Trophoblast cell (in vitro differentiated cells and primary cell): ENCODE measurements around the gene HFM1.

ENCODE experiments used
- DNase-seq, 2 donors: peaks; one replicate each; pipeline ENCODE4 v3.0.0-alpha.2; 2016
- H2AFZ ChIP-seq: 2 replicates; pipeline ENCODE4 v1.6.1; 2013; ENCODE audit warnings: low read length, moderate library complexity, mild to moderate bottlenecking; ENCODE audit not compliant: insufficient read depth, poor library complexity
- H2AK5ac ChIP-seq: 2 replicates; pipeline ENCODE4 v1.6.1; 2013; ENCODE audit warnings: mild to moderate bottlenecking, low read length
- H2BK120ac ChIP-seq: 2 replicates; pipeline ENCODE4 v1.6.1; 2013; ENCODE audit warnings: low read length, mild to moderate bottlenecking, moderate library complexity; ENCODE audit not compliant: insufficient read depth, poor library complexity
- H2BK12ac ChIP-seq: 2 replicates; pipeline ENCODE4 v1.6.1; 2013; ENCODE audit warnings: mild to moderate bottlenecking, low read length, moderate library complexity
- H2BK5ac ChIP-seq: 2 replicates; pipeline ENCODE4 v1.6.1; 2013; ENCODE audit warnings: low read length, low read depth, moderate library complexity, mild to moderate bottlenecking; ENCODE audit not compliant: poor library complexity
- H3K14ac ChIP-seq: 2 replicates; pipeline ENCODE4 v1.6.1; 2013; ENCODE audit warnings: mild to moderate bottlenecking, low read length
- H3K18ac ChIP-seq: 2 replicates; pipeline ENCODE4 v1.6.1; 2013; ENCODE audit warnings: mild to moderate bottlenecking, low read length
- H3K23ac ChIP-seq: 2 replicates; pipeline ENCODE4 v1.6.1; 2013; ENCODE audit warnings: low read length
- H3K27ac ChIP-seq: 2 replicates; pipeline ENCODE4 v1.5.1; 2013; ENCODE audit warnings: low read depth, mild to moderate bottlenecking, inconsistent platforms, low read length, moderate library complexity
- H3K27me3 ChIP-seq: 2 replicates; pipeline ENCODE4 v1.6.1; 2013; ENCODE audit warnings: inconsistent platforms, mild to moderate bottlenecking, low read length, moderate library complexity; ENCODE audit not compliant: insufficient read depth
- H3K36me3 ChIP-seq, 2 experiments: 1 replicate in 1 of 2; 2 replicates in 1 of 2; pipeline ENCODE4 v1.6.1; 2013; ENCODE audit warnings: low read length in 2 of 2, mild to moderate bottlenecking in 2 of 2, moderate library complexity in 1 of 2; ENCODE audit not compliant: insufficient read depth in 2 of 2, control insufficient read depth in 1 of 2
- H3K4ac ChIP-seq: 2 replicates; pipeline ENCODE4 v1.6.1; 2013; ENCODE audit warnings: low read depth, mild to moderate bottlenecking, low read length, moderate library complexity
- H3K4me1 ChIP-seq, 2 experiments: 1 replicate in 1 of 2; 2 replicates in 1 of 2; pipeline ENCODE4 v1.6.1; 2013; ENCODE audit warnings: low read length in 2 of 2, mild to moderate bottlenecking in 2 of 2, moderate library complexity in 1 of 2; ENCODE audit not compliant: insufficient read depth in 2 of 2, control insufficient read depth in 1 of 2
- H3K4me2 ChIP-seq: 2 replicates; pipeline ENCODE4 v1.6.1; 2013; ENCODE audit warnings: inconsistent platforms, mild to moderate bottlenecking, low read length, moderate library complexity
- H3K4me3 ChIP-seq: 2 replicates; pipeline ENCODE4 v1.5.1; 2013; ENCODE audit warnings: mild to moderate bottlenecking, low read depth, low read length, inconsistent platforms
- H3K79me1 ChIP-seq: one replicate; pipeline ENCODE4 v1.6.1; 2013; ENCODE audit warnings: low read length
- H3K79me2 ChIP-seq: 2 replicates; pipeline ENCODE4 v1.6.1; 2013; ENCODE audit warnings: low read length, mild to moderate bottlenecking; ENCODE audit not compliant: control insufficient read depth, insufficient read depth, poor library complexity
- H3K9ac ChIP-seq: 2 replicates; pipeline ENCODE4 v1.6.1; 2013; ENCODE audit warnings: mild to moderate bottlenecking, low read length
- H3K9me3 ChIP-seq: 2 replicates; pipeline ENCODE4 v1.6.1; 2013; ENCODE audit warnings: low read depth, mild to moderate bottlenecking, control low read depth, inconsistent platforms, low read length; ENCODE audit not compliant: insufficient read depth
- H4K12ac ChIP-seq: 2 replicates; pipeline ENCODE4 v1.6.1; 2013; ENCODE audit warnings: low read depth, mild to moderate bottlenecking, low read length, moderate library complexity
- H4K8ac ChIP-seq: 2 replicates; pipeline ENCODE4 v1.6.1; 2013; ENCODE audit warnings: low read depth, mild to moderate bottlenecking, low read length, moderate library complexity
- H4K91ac ChIP-seq: one replicate; pipeline ENCODE4 v1.6.1; 2013; ENCODE audit warnings: low read depth, mild to moderate bottlenecking, low read length, moderate library complexity
- WGBS: extraction: QIAGEN DNeasy Blood & Tissue Kit; methylation state at CpG from one replicate; pipeline ENCODE4 v1.1.7; 2013; ENCODE audit warnings: missing lambda C conversion rate; ENCODE audit not compliant: insufficient read length, insufficient coverage; ENCODE audit errors: extremely low coverage; 5-methylcytosine and 5-hydroxymethylcytosine counted together

Gene HFM1

DNA sequence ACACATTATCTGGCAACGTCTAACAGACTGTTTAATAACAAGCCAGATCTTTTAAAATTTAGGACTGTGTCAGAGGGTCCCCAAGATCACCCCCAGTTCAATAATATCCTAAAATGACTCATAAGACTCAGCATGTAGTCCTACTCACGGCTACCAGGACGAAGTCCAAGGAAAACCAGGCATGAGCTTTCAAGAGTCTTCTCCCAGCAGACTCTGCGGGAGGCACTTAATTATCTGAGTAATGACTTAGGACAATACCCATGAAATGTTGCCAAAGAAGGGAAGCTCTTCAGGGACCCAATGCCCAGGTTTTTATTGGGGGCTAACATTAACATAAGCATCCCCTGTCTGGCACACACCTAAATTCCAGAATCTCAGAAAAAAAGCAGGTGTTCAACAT lies 7.0 kb downstream of the HFM1 start:
- H2BK12ac ChIP-seq, result no peak overlapping the region
- H3K4ac ChIP-seq, result no peak overlapping the region
- H2AK5ac ChIP-seq, result no peak overlapping the region
- H3K4me2 ChIP-seq, result no peak overlapping the region
- no peak for DNase-seq
- no CpG with 5 or more reads among the region's 4 CpGs for WGBS
- no peaks in the 10 kb centered on the region for H3K36me3 ChIP-seq
- no peak overlapping the region for H3K23ac ChIP-seq
- H3K9ac ChIP-seq, result no peak overlapping the region
- no peak overlapping the region for H2BK120ac ChIP-seq
- no peaks in the 10 kb centered on the region for H3K79me2 ChIP-seq
- H3K27me3 ChIP-seq, result no peaks in the 10 kb centered on the region
- H3K4me3 ChIP-seq, result no peak overlapping the region
- H3K27ac ChIP-seq, result no peak overlapping the region
- no peaks in the 10 kb centered on the region for H3K4me1 ChIP-seq
- H3K9me3 ChIP-seq, result no peaks in the 10 kb centered on the region
- H4K12ac ChIP-seq, result no peak overlapping the region
- no peak overlapping the region for H4K8ac ChIP-seq
- H2AFZ ChIP-seq, result no peak overlapping the region
- H4K91ac ChIP-seq, result no peak overlapping the region
- H3K18ac ChIP-seq, result no peak overlapping the region
- no peak overlapping the region for H2BK5ac ChIP-seq
- no peaks in the 10 kb centered on the region for H3K79me1 ChIP-seq
- H3K14ac ChIP-seq, result no peak overlapping the region

DNA sequence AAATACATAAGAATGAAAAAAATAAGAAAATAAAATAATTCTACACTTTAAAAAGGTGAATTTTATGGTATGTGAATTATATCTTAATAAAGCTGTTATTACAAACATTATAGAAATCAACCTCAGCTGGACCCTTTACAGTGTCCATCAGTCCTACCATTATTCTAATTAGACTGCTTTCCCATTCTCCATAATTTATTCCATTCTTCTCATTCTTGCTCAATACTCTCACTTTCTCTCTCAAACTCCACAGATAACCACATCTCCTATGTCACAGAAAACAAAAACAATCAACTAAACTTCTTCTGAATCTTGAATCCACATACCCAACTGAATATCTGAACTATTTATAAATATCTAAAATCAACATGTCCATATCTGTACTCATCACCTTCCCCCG lies 11.6 kb downstream of the HFM1 start:
- Histone ChIP-seq H3K18ac (no peak overlapping the region), H3K27me3 (no peaks in the 10 kb centered on the region), H2BK120ac (no peak overlapping the region), H3K14ac (no peak overlapping the region), H3K9ac (no peak overlapping the region), H4K12ac (no peak overlapping the region), H2BK12ac (no peak overlapping the region), H2BK5ac (no peak overlapping the region), H3K4me3 (no peak overlapping the region), H2AFZ (no peak overlapping the region), H3K4ac (no peak overlapping the region), H3K4me1 (no peaks in the 10 kb centered on the region), H3K79me1 (no peaks in the 10 kb centered on the region), H4K91ac (no peak overlapping the region), H4K8ac (no peak overlapping the region), H3K27ac (no peak overlapping the region), H3K9me3 (no peaks in the 10 kb centered on the region), H3K36me3 (no peaks in the 10 kb centered on the region), H2AK5ac (no peak overlapping the region), H3K23ac (no peak overlapping the region), H3K4me2 (no peak overlapping the region), H3K79me2 (no peaks in the 10 kb centered on the region)
- DNase-seq, result no peak
- no CpG with 5 or more reads among the region's 1 CpG for WGBS

DNA sequence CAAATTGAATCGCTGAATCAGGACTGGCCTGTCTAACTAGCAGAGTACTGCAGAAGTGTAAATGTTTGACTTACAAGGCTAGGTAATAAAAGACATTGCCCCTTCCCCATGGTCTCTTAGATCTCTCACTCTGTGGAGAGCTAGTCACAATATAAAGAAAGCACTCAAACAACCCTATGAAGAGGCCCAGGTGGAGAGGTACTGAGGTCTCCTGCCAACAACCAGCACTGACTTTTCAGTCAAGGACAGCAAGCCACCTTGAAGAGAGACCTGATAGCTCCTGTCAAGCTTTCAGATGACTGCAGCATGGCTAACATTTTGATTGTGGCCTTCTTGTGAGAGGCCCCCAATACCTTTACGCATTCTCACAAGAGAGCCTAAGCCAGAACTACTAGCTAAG lies 18.5 kb downstream of the HFM1 start:
- Histone ChIP-seq H3K4ac (no peak overlapping the region), H3K9ac (no peak overlapping the region)
- no CpG with 5 or more reads among the region's 2 CpGs for WGBS

DNA sequence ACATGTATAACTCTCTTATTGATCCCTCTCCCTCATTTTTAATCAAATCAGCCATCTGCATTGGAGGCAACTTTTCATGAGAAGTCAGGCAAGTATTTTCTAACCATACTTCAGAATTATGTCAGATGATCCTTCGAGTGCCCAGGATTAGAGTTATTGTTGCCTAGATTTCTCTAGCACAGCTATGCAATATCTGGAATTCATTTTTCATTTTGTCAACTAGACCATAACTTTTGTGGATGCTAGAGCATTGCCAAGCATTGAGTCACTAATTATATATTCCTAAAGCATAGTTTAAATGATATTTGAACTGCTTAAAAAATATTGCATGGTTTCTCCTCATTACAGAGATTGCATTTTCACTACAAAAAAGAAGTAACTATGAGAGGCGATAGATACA lies 21.2 kb downstream of the HFM1 start:
- Histone ChIP-seq H3K14ac (no peak overlapping the region), H3K27me3 (no peaks in the 10 kb centered on the region), H2AFZ (no peak overlapping the region), H4K91ac (no peak overlapping the region), H4K12ac (no peak overlapping the region), H2AK5ac (no peak overlapping the region), H3K79me2 (no peaks in the 10 kb centered on the region), H3K9ac (no peak overlapping the region), H3K27ac (no peak overlapping the region), H4K8ac (no peak overlapping the region), H3K23ac (no peak overlapping the region), H3K4me3 (no peak overlapping the region), H3K79me1 (no peaks in the 10 kb centered on the region), H3K36me3 (no peaks in the 10 kb centered on the region), H3K18ac (no peak overlapping the region), H3K9me3 (no peaks in the 10 kb centered on the region), H2BK120ac (no peak overlapping the region), H3K4ac (no peak overlapping the region), H2BK12ac (no peak overlapping the region), H2BK5ac (no peak overlapping the region), H3K4me1 (no peaks in the 10 kb centered on the region), H3K4me2 (no peak overlapping the region)
- no CpG with 5 or more reads among the region's 2 CpGs for WGBS
- DNase-seq, result peak in 1 of 2 donors; percentile 27

More for the DNA sequence above, 18.5 kb downstream of the HFM1 start:
- Histone ChIP-seq H3K79me2 (no peaks in the 10 kb centered on the region), H4K91ac (no peak overlapping the region), H3K27me3 (no peaks in the 10 kb centered on the region), H3K27ac (no peak overlapping the region), H3K18ac (no peak overlapping the region), H2BK5ac (no peak overlapping the region), H3K4me2 (no peak overlapping the region), H3K79me1 (no peaks in the 10 kb centered on the region), H3K9me3 (no peaks in the 10 kb centered on the region), H3K36me3 (no peaks in the 10 kb centered on the region), H3K23ac (no peak overlapping the region), H3K14ac (no peak overlapping the region), H2BK120ac (no peak overlapping the region), H3K4me3 (no peak overlapping the region), H2AFZ (no peak overlapping the region), H4K12ac (no peak overlapping the region), H4K8ac (no peak overlapping the region), H3K4me1 (no peaks in the 10 kb centered on the region), H2AK5ac (no peak overlapping the region), H2BK12ac (no peak overlapping the region)
- DNase-seq, result no peak
